Measurements from ENCODE around the gene NEUROD2.

NEUROD2 gene

GRCh38 chr17:39601758-39602532, 5.8 kb downstream of the NEUROD2 start:
- Histone ChIP-seq H3K27ac (ENCODE audit: low read length, poor library complexity, severe bottlenecking) (no peak overlapping the region), H3K23ac (ENCODE audit: low read length in 2 of 2) (no peak overlapping the region)
- no peak for DNase-seq

GRCh38 chr17:39600997-39601597, 6.6 kb downstream of the NEUROD2 start:
- Histone ChIP-seq H3K4me1 (ENCODE audit: control insufficient read depth, insufficient read depth, low read depth, low read length) (peaks cover 19% of the 10 kb centered on the region), H4K91ac (ENCODE audit: low read length) (no peak overlapping the region), H3K14ac (ENCODE audit: low read length in 2 of 2) (no peak overlapping the region), H2BK5ac (ENCODE audit: low read depth, low read length, poor library complexity, severe bottlenecking) (no peak overlapping the region), H3K9me3 (ENCODE audit: control insufficient read depth, low read length) (no peaks in the 10 kb centered on the region), H2AK5ac (ENCODE audit: low read length, severe bottlenecking) (no peak overlapping the region), H3K18ac (ENCODE audit: low read depth in 1 of 2, low read length in 2 of 2) (no peak overlapping the region), H2BK15ac (ENCODE audit: low read depth, poor library complexity, severe bottlenecking) (no peak overlapping the region), H2BK120ac (ENCODE audit: low read depth, low read length) (no peak overlapping the region), H3K27ac (ENCODE audit: low read length, poor library complexity, severe bottlenecking) (no peak overlapping the region), H4K8ac (ENCODE audit: low read length) (no peak overlapping the region), H3K9ac (ENCODE audit: low read length) (no peak overlapping the region), H3K79me1 (replicated peaks; ENCODE audit: low read length, poor library complexity, severe bottlenecking) (no peaks in the 10 kb centered on the region), H2AFZ (ENCODE audit: low read depth, low read length) (no peak overlapping the region), H3K4ac (ENCODE audit: low read depth in 1 of 2, low read length in 2 of 2) (no peak overlapping the region), H3K4me2 (ENCODE audit: low read length, poor library complexity, severe bottlenecking) (no peak overlapping the region), H3K27me3 (ENCODE audit: control insufficient read depth in 1 of 2, insufficient read depth in 1 of 2, low read length in 2 of 2) (peaks cover 96 to 98% of the 10 kb centered on the region in 2 experiments), H3K23ac (ENCODE audit: low read length in 2 of 2) (peak overlapping the region in 1 of 2 experiments; percentile 34), H3K36me3 (ENCODE audit: control insufficient read depth in 1 of 2, insufficient read depth in 2 of 2, low read depth in 1 of 2, low read length in 2 of 2) (no peaks in the 10 kb centered on the region), H2BK12ac (ENCODE audit: low read length in 2 of 2) (no peak overlapping the region), H3K4me3 (ENCODE audit: insufficient read depth in 1 of 2, low read depth in 1 of 2, low read length in 2 of 2) (no peak overlapping the region)
- WGBS, result under 1% methylated on average over 9 of the region's 21 CpGs
- no peak for DNase-seq

More at GRCh38 chr17:39601758-39602532, 5.8 kb downstream of the NEUROD2 start:
- Histone ChIP-seq H4K8ac (ENCODE audit: low read length) (no peak overlapping the region), H3K4me2 (ENCODE audit: low read length, poor library complexity, severe bottlenecking) (no peak overlapping the region), H3K36me3 (ENCODE audit: control insufficient read depth in 1 of 2, insufficient read depth in 2 of 2, low read depth in 1 of 2, low read length in 2 of 2) (no peaks in the 10 kb centered on the region), H3K14ac (ENCODE audit: low read length in 2 of 2) (no peak overlapping the region), H3K27me3 (ENCODE audit: control insufficient read depth in 1 of 2, insufficient read depth in 1 of 2, low read length in 2 of 2) (peaks cover 92 to 98% of the 10 kb centered on the region in 2 experiments), H3K9me3 (ENCODE audit: control insufficient read depth, low read length) (no peaks in the 10 kb centered on the region), H2BK12ac (ENCODE audit: low read length in 2 of 2) (no peak overlapping the region), H2BK5ac (ENCODE audit: low read depth, low read length, poor library complexity, severe bottlenecking) (no peak overlapping the region), H3K4me1 (ENCODE audit: control insufficient read depth, insufficient read depth, low read depth, low read length) (peaks cover 23% of the 10 kb centered on the region), H3K4me3 (ENCODE audit: insufficient read depth in 1 of 2, low read depth in 1 of 2, low read length in 2 of 2) (no peak overlapping the region), H3K4ac (ENCODE audit: low read depth in 1 of 2, low read length in 2 of 2) (no peak overlapping the region), H2BK120ac (ENCODE audit: low read depth, low read length) (no peak overlapping the region), H3K18ac (ENCODE audit: low read depth in 1 of 2, low read length in 2 of 2) (no peak overlapping the region), H4K91ac (ENCODE audit: low read length) (no peak overlapping the region), H2AK5ac (ENCODE audit: low read length, severe bottlenecking) (no peak overlapping the region), H3K9ac (ENCODE audit: low read length) (no peak overlapping the region), H2BK15ac (ENCODE audit: low read depth, poor library complexity, severe bottlenecking) (no peak overlapping the region), H2AFZ (ENCODE audit: low read depth, low read length) (no peak overlapping the region), H3K79me1 (replicated peaks; ENCODE audit: low read length, poor library complexity, severe bottlenecking) (no peaks in the 10 kb centered on the region)
- 10% methylated on average over 9 of the region's 12 CpGs for WGBS

GRCh38 chr17:39600288-39600996, 7.3 kb downstream of the NEUROD2 start:
- no peak overlapping the region for H2AK5ac ChIP-seq (ENCODE audit: low read length, severe bottlenecking)
- H4K91ac ChIP-seq (ENCODE audit: low read length), result no peak overlapping the region
- no peak overlapping the region for H2BK12ac ChIP-seq (ENCODE audit: low read length in 2 of 2)
- H3K27ac ChIP-seq (ENCODE audit: low read length, poor library complexity, severe bottlenecking), result no peak overlapping the region
- no peak overlapping the region for H4K8ac ChIP-seq (ENCODE audit: low read length)
- H3K4me3 ChIP-seq (ENCODE audit: insufficient read depth in 1 of 2, low read depth in 1 of 2, low read length in 2 of 2), result no peak overlapping the region
- peaks cover 13% of the 10 kb centered on the region for H3K4me1 ChIP-seq (ENCODE audit: control insufficient read depth, insufficient read depth, low read depth, low read length)
- no peak overlapping the region for H3K4ac ChIP-seq (ENCODE audit: low read depth in 1 of 2, low read length in 2 of 2)
- peak overlapping the region in 1 of 2 experiments; percentile 34 for H3K23ac ChIP-seq (ENCODE audit: low read length in 2 of 2)
- 5% methylated on average over 9 of the region's 13 CpGs for WGBS
- H3K36me3 ChIP-seq (ENCODE audit: control insufficient read depth in 1 of 2, insufficient read depth in 2 of 2, low read depth in 1 of 2, low read length in 2 of 2), result no peaks in the 10 kb centered on the region
- H3K4me2 ChIP-seq (ENCODE audit: low read length, poor library complexity, severe bottlenecking), result no peak overlapping the region
- no peak overlapping the region for H3K9ac ChIP-seq (ENCODE audit: low read length)
- H3K14ac ChIP-seq (ENCODE audit: low read length in 2 of 2), result no peak overlapping the region
- no peaks in the 10 kb centered on the region for H3K9me3 ChIP-seq (ENCODE audit: control insufficient read depth, low read length)
- H3K27me3 ChIP-seq (ENCODE audit: control insufficient read depth in 1 of 2, insufficient read depth in 1 of 2, low read length in 2 of 2), result peaks cover 98% of the 10 kb centered on the region in 2 experiments
- no peak overlapping the region for H2BK120ac ChIP-seq (ENCODE audit: low read depth, low read length)
- no peak for DNase-seq
- H3K18ac ChIP-seq (ENCODE audit: low read depth in 1 of 2, low read length in 2 of 2), result no peak overlapping the region
- no peak overlapping the region for H2BK15ac ChIP-seq (ENCODE audit: low read depth, poor library complexity, severe bottlenecking)
- no peaks in the 10 kb centered on the region for H3K79me1 ChIP-seq (replicated peaks; ENCODE audit: low read length, poor library complexity, severe bottlenecking)
- no peak overlapping the region for H2AFZ ChIP-seq (ENCODE audit: low read depth, low read length)
- H2BK5ac ChIP-seq (ENCODE audit: low read depth, low read length, poor library complexity, severe bottlenecking), result no peak overlapping the region

- Histone ChIP-seq H3K18ac (ENCODE audit: low read depth in 1 of 2, low read length in 2 of 2) (no peak overlapping the region), H3K4me3 (ENCODE audit: insufficient read depth in 1 of 2, low read depth in 1 of 2, low read length in 2 of 2) (no peak overlapping the region), H2BK15ac (ENCODE audit: low read depth, poor library complexity, severe bottlenecking) (no peak overlapping the region), H2AFZ (ENCODE audit: low read depth, low read length) (no peak overlapping the region), H4K8ac (ENCODE audit: low read length) (no peak overlapping the region), H4K91ac (ENCODE audit: low read length) (no peak overlapping the region), H2BK12ac (ENCODE audit: low read length in 2 of 2) (no peak overlapping the region), H3K23ac (ENCODE audit: low read length in 2 of 2) (no peak overlapping the region), H2AK5ac (ENCODE audit: low read length, severe bottlenecking) (no peak overlapping the region), H3K27ac (ENCODE audit: low read length, poor library complexity, severe bottlenecking) (no peak overlapping the region), H3K36me3 (ENCODE audit: control insufficient read depth in 1 of 2, insufficient read depth in 2 of 2, low read depth in 1 of 2, low read length in 2 of 2) (no peaks in the 10 kb centered on the region), H2BK120ac (ENCODE audit: low read depth, low read length) (no peak overlapping the region), H3K4me2 (ENCODE audit: low read length, poor library complexity, severe bottlenecking) (no peak overlapping the region), H3K79me1 (replicated peaks; ENCODE audit: low read length, poor library complexity, severe bottlenecking) (no peaks in the 10 kb centered on the region), H3K9me3 (ENCODE audit: control insufficient read depth, low read length) (no peaks in the 10 kb centered on the region), H3K4ac (ENCODE audit: low read depth in 1 of 2, low read length in 2 of 2) (no peak overlapping the region), H2BK5ac (ENCODE audit: low read depth, low read length, poor library complexity, severe bottlenecking) (no peak overlapping the region), H3K14ac (ENCODE audit: low read length in 2 of 2) (no peak overlapping the region), H3K9ac (ENCODE audit: low read length) (no peak overlapping the region), H3K27me3 (ENCODE audit: control insufficient read depth in 1 of 2, insufficient read depth in 1 of 2, low read length in 2 of 2) (peaks cover 98% of the 10 kb centered on the region in 2 experiments), H3K4me1 (ENCODE audit: control insufficient read depth, insufficient read depth, low read depth, low read length) (peaks cover 9% of the 10 kb centered on the region)
- DNase-seq, result no peak
- WGBS, result under 1% methylated on average over 24 of the region's 28 CpGs
Observed at GRCh38 chr17:39599665-39600231, 8.0 kb downstream of the NEUROD2 start.

Data from mesenchymal stem cell (in vitro differentiated cells and primary cell).